ENCODE results near the gene ATL1.

- no peak for TF ChIP-seq POLR2A (IDR thresholded peaks at IDR 0.05; ENCODE audit: low read depth, low read length)
- TF ChIP-seq TAF1 (IDR thresholded peaks at IDR 0.05; ENCODE audit: borderline replicate concordance, low read depth, low read length) = no peak
- no peak for TF ChIP-seq POLR2AphosphoS5 (IDR thresholded peaks at IDR 0.05; ENCODE audit: low read depth, low read length)
These were observed 20.9 kb upstream of the ATL1 start for GRCh38 chr14:50539051-50539450.
